ENCODE data around the gene TAS2R60. TPM values are rescaled to one million over a fixed set of nuclear protein-coding genes. Genes with fewer than 3 reads are reported as not detected.

Gene TAS2R60
- total and polyA plus RNA-seq, 2 of the 8 experiments (the other 6 are each of a cell fraction or from before 2014, with no cell fraction given) = 0.15 to 0.32 TPM

GRCh38 chr7:143452495-143452894 lies 9.2 kb downstream of the TAS2R60 start:
- no peak overlapping the region for H3K9ac ChIP-seq (replicated peaks in 1 of 4; ENCODE audit: extremely low read depth in 1 of 4, low read depth in 3 of 4, low read length in 3 of 4)
- no peak overlapping the region for H2BK15ac ChIP-seq (ENCODE audit: low read length)
- no peaks in the 10 kb centered on the region for H3K79me1 ChIP-seq (ENCODE audit: low read depth, low read length)
- no peak overlapping the region for H4K5ac ChIP-seq (ENCODE audit: insufficient read length, low read depth, low read length)
- no peak overlapping the region for H4K91ac ChIP-seq (replicated peaks; ENCODE audit: insufficient read length, low read length)
- no peak overlapping the region for H3K56ac ChIP-seq (replicated peaks; ENCODE audit: insufficient read length, low read depth, low read length)
- no peaks in the 10 kb centered on the region for H3K23me2 ChIP-seq (ENCODE audit: low read depth, low read length)
- no peak overlapping the region for H3K4ac ChIP-seq (replicated peaks; ENCODE audit: insufficient read length, low read depth, low read length)
- ChIA-PET CTCF (ENCODE audit: partially characterized antibody) (interaction anchor here (0.7 to 0.8 kb wide), 2 partner anchors 13 to 285 kb away, joined by 3 read pairs; no protein-coding TSS in a partner anchor), POLR2A (ENCODE audit: partially characterized antibody) (no interaction called here)
- no peak overlapping the region for H3K27ac ChIP-seq (ENCODE audit: low read depth, low read length)
- H2BK120ac ChIP-seq (replicated peaks; ENCODE audit: low read depth, low read length) = no peak overlapping the region
- H3K4me3 ChIP-seq (ENCODE audit: extremely low read depth in 1 of 4, insufficient read depth in 2 of 4, low read depth in 3 of 4, low read length in 4 of 4) = no peak overlapping the region
- H4K8ac ChIP-seq (ENCODE audit: extremely low read depth, insufficient read depth, low read length) = no peak overlapping the region
- peaks cover 0 to 2% (median 0%) of the 10 kb centered on the region in 4 experiments; a peak in 1 of 7 replicates for H3K4me1 ChIP-seq (replicated peaks in 1 of 4; ENCODE audit: control insufficient read depth in 3 of 4, insufficient read depth in 4 of 4, low read length in 3 of 4)
- DNase-seq (ENCODE audit: low read depth in 1 of 2, low spot score in 2 of 2) (no peak), FAIRE-seq (no peak)
- no peak overlapping the region for H3K4me2 ChIP-seq (ENCODE audit: insufficient read depth in 1 of 2, low read depth in 2 of 2, low read length in 2 of 2)
- H2AK5ac ChIP-seq (ENCODE audit: low read depth, low read length) = no peak overlapping the region
- 86% methylated on average over 2 of the region's 2 CpGs; no CpG with 5 or more reads in 1 of the 2 experiments for WGBS, 2 experiments (ENCODE audit: extremely low coverage in 1 of 2, insufficient coverage in 1 of 2, insufficient read length in 1 of 2, insufficient replicate concordance in 2 of 2, low coverage in 1 of 2, low lambda C conversion rate in 2 of 2, missing lambda C conversion rate in 1 of 2)
- no peak overlapping the region for H2BK12ac ChIP-seq (ENCODE audit: low read depth, low read length)
- no peak overlapping the region for H3K18ac ChIP-seq (ENCODE audit: extremely low read depth, low read length)
- H3K14ac ChIP-seq (ENCODE audit: insufficient read length) = no peak overlapping the region
- no peak overlapping the region for H2AFZ ChIP-seq (ENCODE audit: low read length)
- H3K79me2 ChIP-seq (ENCODE audit: control insufficient read depth in 1 of 2, insufficient read depth in 2 of 2, low read length in 2 of 2) = no peaks in the 10 kb centered on the region
- H3K27me3 ChIP-seq (replicated peaks in 1 of 4; ENCODE audit: control insufficient read depth in 3 of 4, extremely low read depth in 1 of 4, insufficient read depth in 3 of 4, low read length in 3 of 4) = no peaks in the 10 kb centered on the region
- H3K9me3 ChIP-seq (ENCODE audit: insufficient read depth in 2 of 2, low read depth in 1 of 2, low read length in 1 of 2) = no peaks in the 10 kb centered on the region
- H2BK5ac ChIP-seq (ENCODE audit: low read depth, low read length) = no peak overlapping the region
- no peak overlapping the region for H3K23ac ChIP-seq (ENCODE audit: insufficient read length)
- no peaks in the 10 kb centered on the region for H3K36me3 ChIP-seq (ENCODE audit: control insufficient read depth in 2 of 4, insufficient read depth in 4 of 4, low read length in 3 of 4)
- H4K20me1 ChIP-seq (replicated peaks in 1 of 2; ENCODE audit: control insufficient read depth in 1 of 2, insufficient read depth in 2 of 2, low read length in 2 of 2) = no peaks in the 10 kb centered on the region
- H2BK20ac ChIP-seq (ENCODE audit: low read length) = no peak overlapping the region
- TF ChIP-seq TEAD4 (IDR thresholded peaks at IDR 0.05; ENCODE audit: low read depth, low read length) = no peak
- TF ChIP-seq SIN3A (conservative IDR thresholded peaks at IDR 0.05 in 1 of 2, IDR thresholded peaks at IDR 0.05 in 1 of 2; ENCODE audit: low read depth in 1 of 2, low read length in 2 of 2) = no peak
- TF ChIP-seq SP2 (IDR thresholded peaks at IDR 0.05; ENCODE audit: low read length) = no peak
- TF ChIP-seq JUND (IDR thresholded peaks at IDR 0.05; ENCODE audit: low read length) = no peak
- no peak for TF ChIP-seq ATF3 (IDR thresholded peaks at IDR 0.05; ENCODE audit: insufficient read depth, low read depth, low read length)
